ENCODE measurements around the gene TOLLIP.

DNA sequence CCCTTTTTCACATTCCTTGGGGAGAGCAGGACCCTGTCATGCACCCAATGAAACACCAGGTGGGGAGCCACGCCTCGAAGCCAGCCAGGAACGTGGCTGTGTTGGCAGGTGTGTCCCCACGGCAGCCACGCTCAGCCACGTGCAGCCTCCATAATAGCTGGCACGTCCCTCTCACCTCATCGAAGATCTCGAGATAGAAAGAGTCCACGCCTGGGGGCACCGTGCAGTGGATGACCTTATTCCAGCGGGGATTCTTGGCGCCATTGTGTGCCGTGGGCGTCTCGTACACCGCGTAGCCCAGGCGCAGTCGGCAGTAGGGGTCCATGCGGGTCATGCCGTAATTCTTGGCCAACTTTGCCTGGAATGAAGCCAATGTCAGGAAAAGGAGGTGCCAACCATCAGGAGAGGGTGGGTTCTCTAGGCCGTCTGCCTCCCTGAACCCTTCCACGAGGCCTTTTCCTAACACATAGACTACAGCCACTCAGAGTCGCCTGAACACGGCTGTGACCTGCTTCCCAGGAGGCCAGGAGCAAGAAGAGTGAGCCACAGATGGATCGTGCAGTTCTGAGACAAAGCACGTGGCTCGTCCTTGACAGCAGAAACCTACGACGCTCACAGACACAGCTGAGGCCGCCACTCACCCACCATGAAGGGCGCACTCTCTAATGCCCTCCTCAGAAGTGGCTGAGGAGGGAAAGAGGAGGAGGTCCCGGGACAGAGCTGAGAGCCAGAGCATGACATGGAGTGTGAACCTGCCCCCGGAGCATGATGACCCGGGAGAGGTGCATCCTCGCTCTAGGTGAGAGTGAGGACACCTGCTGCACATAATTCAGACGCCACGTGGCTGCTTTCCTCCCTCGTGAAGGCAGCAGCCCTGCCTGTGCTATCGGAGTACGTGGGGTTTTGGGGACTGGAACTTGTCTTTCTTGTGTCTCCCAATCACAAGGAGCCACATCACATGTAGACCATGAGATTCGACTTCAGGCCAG, 19.1 kb downstream of the TOLLIP start:
- TF ChIP-seq, protein P1, sequence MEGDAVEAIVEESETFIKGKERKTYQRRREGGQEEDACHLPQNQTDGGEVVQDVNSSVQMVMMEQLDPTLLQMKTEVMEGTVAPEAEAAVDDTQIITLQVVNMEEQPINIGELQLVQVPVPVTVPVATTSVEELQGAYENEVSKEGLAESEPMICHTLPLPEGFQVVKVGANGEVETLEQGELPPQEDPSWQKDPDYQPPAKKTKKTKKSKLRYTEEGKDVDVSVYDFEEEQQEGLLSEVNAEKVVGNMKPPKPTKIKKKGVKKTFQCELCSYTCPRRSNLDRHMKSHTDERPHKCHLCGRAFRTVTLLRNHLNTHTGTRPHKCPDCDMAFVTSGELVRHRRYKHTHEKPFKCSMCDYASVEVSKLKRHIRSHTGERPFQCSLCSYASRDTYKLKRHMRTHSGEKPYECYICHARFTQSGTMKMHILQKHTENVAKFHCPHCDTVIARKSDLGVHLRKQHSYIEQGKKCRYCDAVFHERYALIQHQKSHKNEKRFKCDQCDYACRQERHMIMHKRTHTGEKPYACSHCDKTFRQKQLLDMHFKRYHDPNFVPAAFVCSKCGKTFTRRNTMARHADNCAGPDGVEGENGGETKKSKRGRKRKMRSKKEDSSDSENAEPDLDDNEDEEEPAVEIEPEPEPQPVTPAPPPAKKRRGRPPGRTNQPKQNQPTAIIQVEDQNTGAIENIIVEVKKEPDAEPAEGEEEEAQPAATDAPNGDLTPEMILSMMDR (IDR thresholded peaks at IDR 0.05) = no peak
- TF ChIP-seq POLR2A (IDR thresholded peaks at IDR 0.05) (no peak), POLR2AphosphoS5 (IDR thresholded peaks at IDR 0.05) (no peak)
